Measurements from ENCODE around the gene REEP6. TPM values are rescaled to one million over a fixed set of nuclear protein-coding genes. Genes with fewer than 3 reads are reported as not detected.
A peak's percentile ranks its signal among the peaks of the same experiment; 100 is the strongest.

The REEP6 gene
- total and polyA plus RNA-seq, 2 of the 8 experiments (the other 6 are each of a cell fraction or from before 2014, with no cell fraction given), result 12.6 to 20.7 TPM

DNA sequence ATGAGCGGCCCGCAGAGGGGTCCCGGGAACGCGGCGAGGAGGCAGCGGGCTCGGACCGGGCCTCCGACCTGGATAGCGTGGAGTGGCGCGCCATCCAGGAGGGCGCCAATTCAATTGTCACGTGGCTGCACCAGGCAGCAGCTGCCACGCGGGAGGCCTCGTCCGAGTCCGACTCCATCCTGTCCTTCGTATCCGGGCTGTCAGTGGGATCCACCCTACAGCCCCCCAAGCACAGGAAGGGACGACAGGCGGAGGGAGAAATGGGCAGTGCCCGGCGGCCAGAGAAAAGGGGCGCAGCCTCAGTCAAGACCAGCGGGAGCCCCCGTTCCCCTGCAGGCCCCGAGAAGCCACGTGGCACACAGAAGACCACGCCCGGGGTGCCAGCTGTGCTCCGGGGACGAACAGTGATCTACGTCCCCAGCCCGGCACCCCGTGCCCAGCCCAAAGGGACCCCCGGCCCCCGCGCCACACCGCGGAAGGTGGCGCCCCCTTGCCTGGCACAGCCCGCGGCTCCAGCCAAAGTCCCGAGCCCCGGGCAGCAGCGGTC is 22.6 kb upstream of the REEP6 start:
- H3K79me2 ChIP-seq (ENCODE audit: control insufficient read depth in 1 of 2, insufficient read depth in 2 of 2, low read length in 2 of 2), result no peaks in the 10 kb centered on the region
- no peak overlapping the region for H3K9ac ChIP-seq (replicated peaks in 1 of 4; ENCODE audit: extremely low read depth in 1 of 4, low read depth in 3 of 4, low read length in 3 of 4)
- no peak overlapping the region for H3K14ac ChIP-seq (ENCODE audit: insufficient read length)
- H2BK5ac ChIP-seq (ENCODE audit: low read depth, low read length), result no peak overlapping the region
- no peak for FAIRE-seq
- no peak overlapping the region for H3K56ac ChIP-seq (replicated peaks; ENCODE audit: insufficient read length, low read depth, low read length)
- no peak overlapping the region; the same call in 1 of the 2 replicates for H3K18ac ChIP-seq (ENCODE audit: extremely low read depth, low read length)
- H2BK20ac ChIP-seq (ENCODE audit: low read length), result no peak overlapping the region
- peaks cover 0 to 7% of the 10 kb centered on the region in 2 experiments; a peak in 1 of 4 replicates for H3K9me3 ChIP-seq (ENCODE audit: insufficient read depth in 2 of 2, low read depth in 1 of 2, low read length in 1 of 2)
- peak overlapping the region in 1 of 4 experiments; percentile 51; a peak in 2 of 8 replicates for H3K4me3 ChIP-seq (ENCODE audit: extremely low read depth in 1 of 4, insufficient read depth in 2 of 4, low read depth in 3 of 4, low read length in 4 of 4)
- peak overlapping the region; percentile 64 to 86 for H3K4me2 ChIP-seq (ENCODE audit: insufficient read depth in 1 of 2, low read depth in 2 of 2, low read length in 2 of 2)
- ChIA-PET POLR2A (ENCODE audit: partially characterized antibody) (interaction anchor here (0.6 to 5.5 kb wide), 11 partner anchors 7 to 199 kb away, joined by 3 to 72 read pairs (median 5); partner anchors contain the start of gene CIRBP), CTCF (ENCODE audit: partially characterized antibody) (interaction anchor here (0.9 to 5.5 kb wide), 5 partner anchors 9 to 41 kb away, joined by 3 to 53 read pairs (median 13); no protein-coding TSS in a partner anchor)
- H4K20me1 ChIP-seq (replicated peaks in 1 of 2; ENCODE audit: control insufficient read depth in 1 of 2, insufficient read depth in 2 of 2, low read length in 2 of 2), result peaks cover 20 to 52% of the 10 kb centered on the region in 2 experiments
- no peaks in the 10 kb centered on the region for H3K79me1 ChIP-seq (ENCODE audit: low read depth, low read length)
- peaks cover 66 to 94% (median 90%) of the 10 kb centered on the region in 4 experiments for H3K27me3 ChIP-seq (replicated peaks in 1 of 4; ENCODE audit: control insufficient read depth in 3 of 4, extremely low read depth in 1 of 4, insufficient read depth in 3 of 4, low read length in 3 of 4)
- H4K91ac ChIP-seq (replicated peaks; ENCODE audit: insufficient read length, low read length), result no peak overlapping the region
- no peak overlapping the region for H2AFZ ChIP-seq (ENCODE audit: low read length)
- no peak overlapping the region for H2BK120ac ChIP-seq (replicated peaks; ENCODE audit: low read depth, low read length)
- peak overlapping the region; percentile 92; the same call in 1 of the 2 replicates for H4K8ac ChIP-seq (ENCODE audit: extremely low read depth, insufficient read depth, low read length)
- H3K23me2 ChIP-seq (ENCODE audit: low read depth, low read length), result peaks cover 13% of the 10 kb centered on the region; the same call in 1 of the 2 replicates
- no peak overlapping the region for H3K4ac ChIP-seq (replicated peaks; ENCODE audit: insufficient read length, low read depth, low read length)
- peaks cover 0 to 41% (median 0%) of the 10 kb centered on the region in 4 experiments; a peak in 2 of 8 replicates for H3K36me3 ChIP-seq (ENCODE audit: control insufficient read depth in 2 of 4, insufficient read depth in 4 of 4, low read length in 3 of 4)
- no peak overlapping the region for H3K27ac ChIP-seq (ENCODE audit: low read depth, low read length)
- no peak overlapping the region for H2BK12ac ChIP-seq (ENCODE audit: low read depth, low read length)
- no peak overlapping the region for H3K23ac ChIP-seq (ENCODE audit: insufficient read length)
- H2AK5ac ChIP-seq (ENCODE audit: low read depth, low read length), result no peak overlapping the region
- peaks cover 0 to 51% (median 28%) of the 10 kb centered on the region in 4 experiments; a peak in 5 of 7 replicates for H3K4me1 ChIP-seq (replicated peaks in 1 of 4; ENCODE audit: control insufficient read depth in 3 of 4, insufficient read depth in 4 of 4, low read length in 3 of 4)
- no peak overlapping the region for H4K5ac ChIP-seq (ENCODE audit: insufficient read length, low read depth, low read length)
- 32% methylated on average over 29 of the region's 49 CpGs; no CpG with 5 or more reads in 1 of the 2 experiments for WGBS, 2 experiments (ENCODE audit: extremely low coverage in 1 of 2, insufficient coverage in 1 of 2, insufficient read length in 1 of 2, insufficient replicate concordance in 2 of 2, low coverage in 1 of 2, low lambda C conversion rate in 2 of 2, missing lambda C conversion rate in 1 of 2)
- no peak for DNase-seq (ENCODE audit: low read depth in 1 of 2, low spot score in 2 of 2)
- no peak overlapping the region for H2BK15ac ChIP-seq (ENCODE audit: low read length)
- TF ChIP-seq SP2 (IDR thresholded peaks at IDR 0.05; ENCODE audit: low read length), result no peak
- TF ChIP-seq POU5F1 (IDR thresholded peaks at IDR 0.05; ENCODE audit: low read depth, low read length), result no peak
- 0 out of 2 replicates have a peak, but pooled peaks have one; percentile 22 for TF ChIP-seq POLR2AphosphoS5 (IDR thresholded peaks at IDR 0.05; ENCODE audit: low read depth, low read length)
- peak; percentile 81; the same call in 1 of the 2 replicates for TF ChIP-seq SUZ12 (IDR thresholded peaks at IDR 0.05; ENCODE audit: low read length)
- TF ChIP-seq, protein P1, sequence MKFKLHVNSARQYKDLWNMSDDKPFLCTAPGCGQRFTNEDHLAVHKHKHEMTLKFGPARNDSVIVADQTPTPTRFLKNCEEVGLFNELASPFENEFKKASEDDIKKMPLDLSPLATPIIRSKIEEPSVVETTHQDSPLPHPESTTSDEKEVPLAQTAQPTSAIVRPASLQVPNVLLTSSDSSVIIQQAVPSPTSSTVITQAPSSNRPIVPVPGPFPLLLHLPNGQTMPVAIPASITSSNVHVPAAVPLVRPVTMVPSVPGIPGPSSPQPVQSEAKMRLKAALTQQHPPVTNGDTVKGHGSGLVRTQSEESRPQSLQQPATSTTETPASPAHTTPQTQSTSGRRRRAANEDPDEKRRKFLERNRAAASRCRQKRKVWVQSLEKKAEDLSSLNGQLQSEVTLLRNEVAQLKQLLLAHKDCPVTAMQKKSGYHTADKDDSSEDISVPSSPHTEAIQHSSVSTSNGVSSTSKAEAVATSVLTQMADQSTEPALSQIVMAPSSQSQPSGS (IDR thresholded peaks at IDR 0.05; ENCODE audit: low read length), result no peak
- TF ChIP-seq RNF2 (IDR thresholded peaks at IDR 0.05; ENCODE audit: borderline replicate concordance, low read depth, low read length, missing control alignments, poor library complexity, severe bottlenecking), result peak; percentile 58
- TF ChIP-seq ZNF274 (IDR thresholded peaks at IDR 0.05; ENCODE audit: borderline replicate concordance, extremely low read depth, low read length), result no peak
- TF ChIP-seq YY1 (IDR thresholded peaks at IDR 0.05; ENCODE audit: low read depth, low read length), result no peak
- 0 out of 2 replicates have a peak, but pooled peaks have one; percentile 12 for TF ChIP-seq GABPA (IDR thresholded peaks at IDR 0.05; ENCODE audit: borderline replicate concordance, insufficient read depth, low read length)
- no peak for TF ChIP-seq KDM1A (IDR thresholded peaks at IDR 0.05; ENCODE audit: borderline replicate concordance, low read length)

All from H1 (cell line).